B cell (primary cell): ENCODE results near the gene RALGAPA2.

ENCODE experiments used
- CTCF ChIP-seq: fragments of 200-600 bp; IDR thresholded peaks from one replicate; pipeline ENCODE4 v1.8.0; 2022; ENCODE audit warnings: antibody characterized with exemption, mild to moderate bottlenecking
- EZH2 ChIP-seq: IDR thresholded peaks from 2 replicates; pipeline ENCODE4 v1.6.1; 2012; ENCODE audit warnings: borderline replicate concordance, low read depth, mild to moderate bottlenecking, moderate library complexity, low read length; ENCODE audit not compliant: insufficient read depth, poor library complexity, severe bottlenecking

GRCh38 chr20:20632644-20633043, 79.8 kb downstream of the RALGAPA2 start:
- no peak for TF ChIP-seq EZH2
- TF ChIP-seq CTCF, result no peak
